Activated T-helper 17 cell treated with anti-CD3 and anti-CD28 coated beads, Interleukin-2, amount 50 U/mL, for 72 hours (primary cell): ENCODE data around the gene UHMK1. TPM values are rescaled to one million over a fixed set of nuclear protein-coding genes. Genes with fewer than 3 reads are reported as not detected.
A peak's percentile ranks its signal among the peaks of the same experiment; 100 is the strongest.
"Not testable (repeated sequence)": the region's sequence is repeated elsewhere in the genome, so short reads cannot be mapped to it uniquely, and the experiment has no call there.

Experiments used
- ATAC-seq: fragments of 150-1000 bp; cut with Tn5 transposase; replicated peaks from 2 replicates; pipeline ENCODE4 v1.10.0; 2021; ENCODE audit warnings: mild to moderate bottlenecking, moderate library complexity
- H3K27ac Mint-ChIP-seq: one replicate; pipeline ENCODE4 v1.8.0; 2022; ENCODE audit warnings: mixed read lengths
- H3K27me3 Mint-ChIP-seq: one replicate; pipeline ENCODE4 v1.8.0; 2022; ENCODE audit warnings: mixed read lengths
- H3K36me3 Mint-ChIP-seq: one replicate; pipeline ENCODE4 v1.8.0; 2022; ENCODE audit warnings: low read depth, mild to moderate bottlenecking, mixed read lengths
- H3K4me1 Mint-ChIP-seq: one replicate; pipeline ENCODE4 v1.8.0; 2022; ENCODE audit warnings: mixed read lengths
- H3K4me3 Mint-ChIP-seq: one replicate; pipeline ENCODE4 v1.8.0; 2022; ENCODE audit warnings: mild to moderate bottlenecking, mixed read lengths
- H3K9me3 Mint-ChIP-seq: one replicate; pipeline ENCODE4 v1.8.0; 2022; ENCODE audit warnings: mixed read lengths
- total RNA-seq, 2 donors: library from RNA; stranded (reverse); gene quantifications; one replicate each; pipeline ENCODE4 v1.2.3, GENCODE V29; 2022

Gene UHMK1
- total RNA-seq, 2 donors from 2014 or later: 50.1 to 57.6 TPM

- H3K36me3 Mint-ChIP-seq: no peaks in the 10 kb centered on the region
- peaks cover 26% of the 10 kb centered on the region for H3K27me3 Mint-ChIP-seq
- H3K4me3 Mint-ChIP-seq: no peak overlapping the region
- H3K27ac Mint-ChIP-seq: no peak overlapping the region
- no peaks in the 10 kb centered on the region for H3K4me1 Mint-ChIP-seq
- no peaks in the 10 kb centered on the region for H3K9me3 Mint-ChIP-seq
- no peak for ATAC-seq
These were observed 9.4 kb upstream of the UHMK1 start for GRCh38 chr1:162488219-162488618.

- H3K4me1 Mint-ChIP-seq, H3K27ac Mint-ChIP-seq, H3K9me3 Mint-ChIP-seq, H3K27me3 Mint-ChIP-seq, ATAC-seq: not testable (repeated sequence)
- Mint-ChIP-seq H3K4me3 (peak overlapping the region; percentile 96), H3K36me3 (peaks cover 21% of the 10 kb centered on the region)
These were observed 1.9 kb upstream of the UHMK1 start for GRCh38 chr1:162495531-162496233.

GRCh38 chr1:162497104-162497722 is 405 bp upstream of the UHMK1 start:
- no peaks in the 10 kb centered on the region for H3K9me3 Mint-ChIP-seq
- H3K4me3 Mint-ChIP-seq: peak overlapping the region; percentile 96
- H3K4me1 Mint-ChIP-seq: peaks cover 5% of the 10 kb centered on the region
- no peak for ATAC-seq
- H3K27ac Mint-ChIP-seq: peak overlapping the region; percentile 93
- H3K36me3 Mint-ChIP-seq: peaks cover 36% of the 10 kb centered on the region
- H3K27me3 Mint-ChIP-seq: peaks cover under 1% of the 10 kb centered on the region

GRCh38 chr1:162498496-162498810 is 835 bp downstream of the UHMK1 start:
- Mint-ChIP-seq H3K27ac (peak overlapping the region; percentile 93), H3K9me3 (no peaks in the 10 kb centered on the region), H3K4me3 (peak overlapping the region; percentile 96), H3K36me3 (peaks cover 49% of the 10 kb centered on the region), H3K27me3 (no peaks in the 10 kb centered on the region), H3K4me1 (peaks cover 5% of the 10 kb centered on the region)
- no peak for ATAC-seq

- no peak overlapping the region for H3K27ac Mint-ChIP-seq
- H3K4me1 Mint-ChIP-seq: peaks cover 5% of the 10 kb centered on the region
- peaks cover 72% of the 10 kb centered on the region for H3K36me3 Mint-ChIP-seq
- no peaks in the 10 kb centered on the region for H3K9me3 Mint-ChIP-seq
- ATAC-seq: no peak
- H3K27me3 Mint-ChIP-seq: no peaks in the 10 kb centered on the region
- H3K4me3 Mint-ChIP-seq: peak overlapping the region; percentile 96
These were observed 3.2 kb downstream of the UHMK1 start for GRCh38 chr1:162500805-162501204.

- no peak for ATAC-seq
- peaks cover 5% of the 10 kb centered on the region for H3K4me1 Mint-ChIP-seq
- no peaks in the 10 kb centered on the region for H3K27me3 Mint-ChIP-seq
- H3K27ac Mint-ChIP-seq: no peak overlapping the region
- H3K4me3 Mint-ChIP-seq: no peak overlapping the region
- H3K36me3 Mint-ChIP-seq: peaks cover 85% of the 10 kb centered on the region
- no peaks in the 10 kb centered on the region for H3K9me3 Mint-ChIP-seq
These were observed 4.5 kb downstream of the UHMK1 start for GRCh38 chr1:162502077-162502476.

- no peak for ATAC-seq
- Mint-ChIP-seq H3K27me3 (no peaks in the 10 kb centered on the region), H3K9me3 (no peaks in the 10 kb centered on the region), H3K4me3 (no peak overlapping the region), H3K36me3 (peaks cover 94% of the 10 kb centered on the region), H3K4me1 (peaks cover 5% of the 10 kb centered on the region), H3K27ac (no peak overlapping the region)
These were observed 5.3 kb downstream of the UHMK1 start for GRCh38 chr1:162502928-162503327.

- ATAC-seq: no peak
- no peak overlapping the region for H3K4me3 Mint-ChIP-seq
These were observed 29.7 kb downstream of the UHMK1 start for GRCh38 chr1:162527314-162527713.

GRCh38 chr1:162530307-162530987 is 32.8 kb downstream of the UHMK1 start:
- H3K4me3 Mint-ChIP-seq: no peak overlapping the region
- H3K36me3 Mint-ChIP-seq: peaks cover 41% of the 10 kb centered on the region

More at GRCh38 chr1:162527314-162527713, 29.7 kb downstream of the UHMK1 start:
- H3K27ac Mint-ChIP-seq: no peak overlapping the region
- peaks cover 72% of the 10 kb centered on the region for H3K36me3 Mint-ChIP-seq
- H3K27me3 Mint-ChIP-seq: no peaks in the 10 kb centered on the region
- no peaks in the 10 kb centered on the region for H3K4me1 Mint-ChIP-seq
- H3K9me3 Mint-ChIP-seq: no peaks in the 10 kb centered on the region

GRCh38 chr1:162530988-162531319 is 33.3 kb downstream of the UHMK1 start:
- Mint-ChIP-seq H3K27ac (no peak overlapping the region), H3K36me3 (peaks cover 36% of the 10 kb centered on the region), H3K4me1 (no peaks in the 10 kb centered on the region), H3K27me3 (no peaks in the 10 kb centered on the region), H3K4me3 (no peak overlapping the region), H3K9me3 (no peaks in the 10 kb centered on the region)
- ATAC-seq: no peak

More at GRCh38 chr1:162530307-162530987, 32.8 kb downstream of the UHMK1 start:
- Mint-ChIP-seq H3K27me3 (no peaks in the 10 kb centered on the region), H3K27ac (peak overlapping the region; percentile 36), H3K4me1 (no peaks in the 10 kb centered on the region), H3K9me3 (no peaks in the 10 kb centered on the region)
- no peak for ATAC-seq

GRCh38 chr1:162535501-162535900 is 37.9 kb downstream of the UHMK1 start:
- Mint-ChIP-seq H3K9me3 (no peaks in the 10 kb centered on the region), H3K27me3 (no peaks in the 10 kb centered on the region), H3K36me3 (peaks cover 11% of the 10 kb centered on the region), H3K27ac (no peak overlapping the region), H3K4me1 (no peaks in the 10 kb centered on the region), H3K4me3 (no peak overlapping the region)
- no peak for ATAC-seq

- Mint-ChIP-seq H3K4me1 (no peaks in the 10 kb centered on the region), H3K9me3 (peaks cover 4% of the 10 kb centered on the region), H3K4me3 (no peak overlapping the region), H3K27me3 (no peaks in the 10 kb centered on the region), H3K36me3 (peaks cover 5% of the 10 kb centered on the region), H3K27ac (no peak overlapping the region)
- ATAC-seq: peak; percentile 73
These were observed 38.9 kb downstream of the UHMK1 start for GRCh38 chr1:162536511-162536910.

GRCh38 chr1:162537216-162537615 is 39.6 kb downstream of the UHMK1 start:
- H3K36me3 Mint-ChIP-seq: no peaks in the 10 kb centered on the region
- peaks cover 8% of the 10 kb centered on the region for H3K9me3 Mint-ChIP-seq

GRCh38 chr1:162538815-162539431 is 41.3 kb downstream of the UHMK1 start:
- H3K27me3 Mint-ChIP-seq: no peaks in the 10 kb centered on the region
- no peaks in the 10 kb centered on the region for H3K4me1 Mint-ChIP-seq
- no peak overlapping the region for H3K27ac Mint-ChIP-seq
- ATAC-seq: peak; percentile 74
- peaks cover 15% of the 10 kb centered on the region for H3K9me3 Mint-ChIP-seq
- H3K4me3 Mint-ChIP-seq: no peak overlapping the region
- H3K36me3 Mint-ChIP-seq: no peaks in the 10 kb centered on the region

More at GRCh38 chr1:162537216-162537615, 39.6 kb downstream of the UHMK1 start:
- Mint-ChIP-seq H3K4me1 (no peaks in the 10 kb centered on the region), H3K27ac (no peak overlapping the region), H3K27me3 (no peaks in the 10 kb centered on the region), H3K4me3 (no peak overlapping the region)
- no peak for ATAC-seq
